Immature natural killer cell (primary cell): ENCODE data around the gene SLC23A2. TPM values are rescaled to one million over a fixed set of nuclear protein-coding genes. Genes with fewer than 3 reads are reported as not detected.
A peak's percentile ranks its signal among the peaks of the same experiment; 100 is the strongest.
"Not testable (repeated sequence)": the region's sequence is repeated elsewhere in the genome, so short reads cannot be mapped to it uniquely, and the experiment has no call there.

ENCODE experiments used
- DNase-seq, 3 donors: peaks; one replicate each; pipeline ENCODE4 v3.0.0; 2022; ENCODE audit warnings: mixed read lengths in 1 of 3
- H3K27ac Mint-ChIP-seq, 6 donors: one replicate each; pipeline ENCODE4 v1.8.0; 2020; ENCODE audit warnings: mixed read lengths in 6 of 6, mild to moderate bottlenecking in 5 of 6, inconsistent platforms in 4 of 6, moderate library complexity in 3 of 6
- H3K27me3 Mint-ChIP-seq, 3 donors: one replicate each; pipeline ENCODE4 v1.8.0; 2020 to 2021; ENCODE audit warnings: low read depth in 3 of 3, mild to moderate bottlenecking in 3 of 3, mixed read lengths in 3 of 3, moderate library complexity in 3 of 3, inconsistent platforms in 1 of 3
- H3K36me3 Mint-ChIP-seq, 3 donors: one replicate each; pipeline ENCODE4 v1.8.0; 2020; ENCODE audit warnings: mixed read lengths in 3 of 3, inconsistent platforms in 2 of 3, mild to moderate bottlenecking in 2 of 3
- H3K4me1 Mint-ChIP-seq, 2 donors: one replicate each; pipeline ENCODE4 v1.8.0; 2020; ENCODE audit warnings: inconsistent platforms in 2 of 2, mild to moderate bottlenecking in 2 of 2, mixed read lengths in 2 of 2, moderate library complexity in 1 of 2
- H3K4me3 Mint-ChIP-seq, 5 donors: one replicate each; pipeline ENCODE4 v1.8.0; 2020; ENCODE audit warnings: mild to moderate bottlenecking in 5 of 5, mixed read lengths in 5 of 5, inconsistent platforms in 3 of 5, moderate library complexity in 3 of 5
- H3K9me3 Mint-ChIP-seq, 6 donors: one replicate each; pipeline ENCODE4 v1.8.0; 2020; ENCODE audit warnings: mild to moderate bottlenecking in 6 of 6, mixed read lengths in 6 of 6, inconsistent platforms in 4 of 6, moderate library complexity in 3 of 6
- polyA plus RNA-seq, 3 donors: library from polyadenylated mRNA; unstranded; fragments of 300-500 nt; fragmentation: Illumina TruSeq; gene quantifications; one replicate each; pipeline ENCODE4 v1.2.3, GENCODE V29; 2021

The SLC23A2 gene
- polyA plus RNA-seq, result 1 to 10 TPM; 5.0 to 9.3 (median 5.1) TPM

DNA sequence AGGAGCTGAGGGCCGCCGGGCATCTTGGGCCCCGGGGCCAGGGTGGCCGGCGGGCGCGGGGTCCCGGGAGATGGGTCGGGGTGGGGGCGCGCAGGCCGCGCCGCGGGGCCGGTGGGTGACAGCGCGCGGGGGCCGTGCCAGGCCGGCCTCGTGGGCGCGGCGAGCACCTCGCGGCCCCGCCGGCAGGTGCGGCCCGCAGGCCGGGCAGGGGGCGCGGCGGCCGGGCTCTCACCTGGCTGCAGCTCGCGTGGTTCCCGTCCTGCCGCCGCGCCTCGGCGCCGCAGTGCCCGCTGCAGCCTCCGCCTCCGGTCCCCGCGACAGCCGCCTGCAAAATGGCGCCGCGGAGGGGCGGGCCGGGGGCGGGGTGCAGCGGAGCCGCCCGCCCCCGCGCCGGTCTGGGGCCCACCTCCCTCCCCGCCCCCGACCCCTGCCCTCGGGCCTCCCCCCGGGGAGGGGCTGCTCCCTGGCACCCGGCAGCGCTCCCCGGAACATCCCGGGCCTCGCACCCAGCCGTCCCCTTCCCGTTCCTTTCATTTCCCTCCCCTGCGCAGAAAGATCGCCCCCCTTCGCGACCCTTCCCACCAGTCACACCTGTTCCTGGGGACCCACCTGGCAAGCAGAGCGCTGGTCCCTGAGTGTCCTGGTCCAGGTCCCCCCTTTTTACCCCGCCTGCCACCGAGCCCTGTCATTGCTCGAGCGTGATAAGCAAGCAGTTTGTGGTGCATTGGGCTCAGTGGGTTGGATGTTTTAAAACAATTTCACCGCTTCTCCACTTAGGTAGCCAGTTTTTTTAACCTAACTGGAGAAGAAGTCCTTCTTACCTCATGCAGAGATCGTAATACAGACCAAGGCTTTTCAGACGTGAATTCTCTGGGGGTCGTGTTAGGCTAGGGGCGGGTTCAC, at the start of gene SLC23A2:
Gene SLC23A2 (minus strand): TSS at position 337 of the 903 bp plus-strand sequence. CDS start 68,948 bp downstream, outside the sequence.
- peaks cover 4 to 9% (median 6%) of the 10 kb centered on the region in 3 donors for H3K27me3 Mint-ChIP-seq
- H3K4me3 Mint-ChIP-seq, result peak within 1 kb of the TSS; percentile 92 to 96 (median 94)
- DNase-seq, result peak; percentile 43 to 55 (median 52)
- H3K9me3 Mint-ChIP-seq, result no peaks in the 10 kb centered on the region
- no peaks in the 10 kb centered on the region for H3K36me3 Mint-ChIP-seq
- H3K27ac Mint-ChIP-seq, result peak within 1 kb of the TSS; percentile 63 to 94 (median 84)
- H3K4me1 Mint-ChIP-seq, result peaks cover 41 to 48% of the 10 kb centered on the region in 2 donors

DNA sequence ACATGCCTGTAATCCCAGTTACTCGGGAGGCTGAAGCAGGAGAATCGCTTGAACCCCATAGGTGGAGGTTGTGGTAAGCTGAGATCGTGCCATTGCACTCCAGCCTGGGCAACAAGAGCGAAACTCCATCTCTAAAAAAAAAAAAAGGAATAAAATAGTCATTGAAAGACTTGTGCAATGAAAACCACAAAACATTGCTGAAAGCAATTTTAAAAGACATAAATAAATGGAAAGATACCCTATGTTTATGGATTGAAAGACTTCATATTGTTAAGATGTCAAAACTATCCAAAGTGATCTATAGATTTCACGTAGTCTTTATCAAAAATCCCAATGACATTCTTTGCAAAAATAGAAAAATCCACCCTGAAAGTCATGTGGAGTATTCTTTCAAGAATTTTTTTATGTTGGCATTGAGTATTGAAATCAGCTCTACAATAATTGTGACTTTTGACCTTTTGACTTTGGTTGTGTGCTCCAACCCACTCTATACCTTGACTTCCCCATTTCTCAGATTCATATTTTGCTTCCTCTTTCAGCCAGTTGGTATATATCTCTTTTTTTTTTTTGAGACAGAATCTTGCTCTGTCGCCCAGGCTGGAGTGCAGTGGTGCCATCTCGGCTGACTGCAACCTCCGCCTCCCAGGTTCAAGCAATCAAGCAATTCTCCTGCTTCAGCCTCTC, 45.5 kb upstream of the SLC23A2 start:
- Mint-ChIP-seq H3K27me3 (peaks cover 3 to 6% (median 6%) of the 10 kb centered on the region in 3 donors), H3K27ac (peak overlapping the region in 2 of 6 donors; percentile 28 to 81), H3K36me3 (no peaks in the 10 kb centered on the region), H3K4me1 (peaks cover 0 to 2% of the 10 kb centered on the region in 2 donors), H3K9me3 (no peaks in the 10 kb centered on the region), H3K4me3 (no peak overlapping the region)
- DNase-seq, result no peak

- no peak overlapping the region for H3K4me3 Mint-ChIP-seq
- H3K4me1 Mint-ChIP-seq, result peaks cover 2 to 4% of the 10 kb centered on the region in 2 donors
- peaks cover 3 to 6% (median 4%) of the 10 kb centered on the region in 3 donors for H3K27me3 Mint-ChIP-seq
- no peak for DNase-seq
- H3K36me3 Mint-ChIP-seq, result peaks cover 0 to 1% (median 0%) of the 10 kb centered on the region in 3 donors
- no peaks in the 10 kb centered on the region for H3K9me3 Mint-ChIP-seq
- H3K27ac Mint-ChIP-seq, result no peak overlapping the region
Measured at GRCh38 chr20:5045906-5046305, 44.6 kb upstream of the SLC23A2 start.

DNA sequence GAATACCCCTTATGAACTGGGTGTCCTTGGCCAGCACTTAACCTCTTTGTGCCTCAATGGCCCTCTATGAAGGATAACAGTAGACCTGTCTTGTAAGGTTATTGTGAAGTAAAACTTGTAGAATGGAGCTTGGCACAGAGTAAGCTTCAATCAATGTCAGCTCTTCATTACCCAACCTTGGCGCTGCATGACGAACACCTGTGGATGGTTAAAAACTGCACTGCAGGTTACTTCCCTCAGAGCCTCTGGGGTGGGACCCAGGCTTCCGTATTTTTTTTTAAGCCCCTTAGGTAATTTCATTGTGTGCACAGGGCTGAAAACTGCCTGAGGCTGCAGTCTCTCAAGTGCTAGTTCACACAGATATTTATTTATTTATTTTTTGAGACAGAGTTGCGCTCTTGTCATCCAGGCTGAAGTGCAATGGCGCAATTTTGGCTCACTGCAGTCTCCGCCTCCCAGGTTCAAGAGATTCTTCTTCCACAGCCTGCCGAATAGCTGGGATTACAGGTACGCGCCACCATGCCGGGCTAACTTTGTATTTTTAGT, 42.8 kb upstream of the SLC23A2 start:
- Mint-ChIP-seq H3K9me3 (no peaks in the 10 kb centered on the region), H3K27ac (no peak overlapping the region), H3K36me3 (peaks cover 0 to 5% (median 0%) of the 10 kb centered on the region in 3 donors), H3K4me3 (no peak overlapping the region), H3K4me1 (peaks cover 16% of the 10 kb centered on the region in 2 donors), H3K27me3 (peaks cover 2 to 4% (median 3%) of the 10 kb centered on the region in 3 donors)
- no peak for DNase-seq

- Mint-ChIP-seq H3K4me1 (peaks cover 29 to 35% of the 10 kb centered on the region in 2 donors), H3K27me3 (peaks cover 3 to 4% (median 3%) of the 10 kb centered on the region in 3 donors), H3K4me3 (no peak overlapping the region), H3K36me3 (peaks cover 0 to 5% (median 0%) of the 10 kb centered on the region in 3 donors), H3K9me3 (no peaks in the 10 kb centered on the region), H3K27ac (no peak overlapping the region)
- DNase-seq, result no peak
Measured at GRCh38 chr20:5041433-5041832, 40.1 kb upstream of the SLC23A2 start.

GRCh38 chr20:5040345-5040744, 39.0 kb upstream of the SLC23A2 start:
- Mint-ChIP-seq H3K4me3 (peak overlapping the region in 1 of 5 donors; percentile 10), H3K27ac (peak overlapping the region; percentile 33 to 95 (median 78)), H3K36me3 (peaks cover 0 to 5% (median 0%) of the 10 kb centered on the region in 3 donors)

GRCh38 chr20:5039889-5040288, 38.6 kb upstream of the SLC23A2 start:
- peak overlapping the region; percentile 76 to 87 (median 79) for H3K4me3 Mint-ChIP-seq
- peaks cover 3 to 4% (median 3%) of the 10 kb centered on the region in 3 donors for H3K27me3 Mint-ChIP-seq
- peaks cover 29 to 35% of the 10 kb centered on the region in 2 donors for H3K4me1 Mint-ChIP-seq
- H3K27ac Mint-ChIP-seq, result peak overlapping the region; percentile 82 to 98 (median 96)
- H3K9me3 Mint-ChIP-seq, result no peaks in the 10 kb centered on the region
- DNase-seq, result no peak
- H3K36me3 Mint-ChIP-seq, result peaks cover 0 to 5% (median 0%) of the 10 kb centered on the region in 3 donors

More at GRCh38 chr20:5040345-5040744, 39.0 kb upstream of the SLC23A2 start:
- no peak for DNase-seq
- Mint-ChIP-seq H3K27me3 (peaks cover 3 to 4% (median 3%) of the 10 kb centered on the region in 3 donors), H3K4me1 (peaks cover 29 to 35% of the 10 kb centered on the region in 2 donors), H3K9me3 (no peaks in the 10 kb centered on the region)

GRCh38 chr20:5039255-5039657, 37.9 kb upstream of the SLC23A2 start:
- peak overlapping the region; percentile 82 to 98 (median 96) for H3K27ac Mint-ChIP-seq
- DNase-seq, result peak; percentile 80 to 85 (median 80)
- no peaks in the 10 kb centered on the region for H3K9me3 Mint-ChIP-seq
- H3K36me3 Mint-ChIP-seq, result peaks cover 0 to 5% (median 0%) of the 10 kb centered on the region in 3 donors
- peaks cover 0 to 4% (median 3%) of the 10 kb centered on the region in 3 donors for H3K27me3 Mint-ChIP-seq
- peak overlapping the region; percentile 76 to 87 (median 79) for H3K4me3 Mint-ChIP-seq
- peaks cover 29 to 35% of the 10 kb centered on the region in 2 donors for H3K4me1 Mint-ChIP-seq

DNA sequence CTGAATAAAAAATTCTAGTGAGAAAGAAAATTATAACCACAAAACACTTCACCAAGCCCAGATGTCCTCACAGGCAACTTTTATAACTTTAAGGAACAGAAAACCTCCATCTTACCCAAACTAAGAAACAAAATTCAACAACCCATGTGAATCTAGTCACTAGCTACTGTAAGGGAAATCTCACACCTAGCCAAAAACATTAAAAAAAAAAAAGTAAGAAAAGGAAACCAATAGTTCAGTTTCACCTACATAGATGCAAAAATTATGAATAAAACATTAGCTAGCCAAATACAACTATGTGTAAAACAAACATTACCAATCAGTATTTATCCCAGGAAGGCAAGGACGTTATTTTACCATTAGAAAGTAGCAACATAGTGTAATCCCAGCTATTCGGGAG, 35.5 kb upstream of the SLC23A2 start:
- Mint-ChIP-seq H3K9me3 (no peaks in the 10 kb centered on the region), H3K27ac (peak overlapping the region in 4 of 6 donors; percentile 11 to 80 (median 52)), H3K36me3 (peaks cover 0 to 5% (median 0%) of the 10 kb centered on the region in 3 donors), H3K4me1 (peaks cover 28 to 35% of the 10 kb centered on the region in 2 donors), H3K27me3 (peaks cover 0 to 3% (median 1%) of the 10 kb centered on the region in 3 donors), H3K4me3 (peak overlapping the region in 3 of 5 donors; percentile 6 to 71 (median 44))
- DNase-seq, result no peak

DNA sequence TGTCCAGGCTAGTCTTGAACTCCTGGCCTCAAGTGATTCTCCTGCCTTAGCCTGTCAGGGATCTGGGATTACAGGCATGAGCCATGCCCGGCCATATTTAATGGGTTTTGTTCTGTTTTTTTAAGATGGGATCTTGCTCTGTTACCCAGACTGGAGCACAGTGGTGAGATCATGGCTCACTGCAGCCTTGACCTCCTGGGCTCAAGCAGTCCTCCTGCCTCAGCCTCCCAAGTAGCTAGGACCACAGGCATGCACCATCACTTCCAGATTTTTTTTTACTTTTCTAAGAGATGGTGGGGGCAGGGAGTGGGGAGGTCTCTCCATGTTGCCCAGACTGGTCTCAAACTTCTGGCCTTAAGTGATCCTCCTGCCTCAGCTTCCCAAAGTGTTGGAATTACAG, 34.2 kb upstream of the SLC23A2 start:
- H3K4me1 Mint-ChIP-seq, result peaks cover 23 to 30% of the 10 kb centered on the region in 2 donors
- peak overlapping the region in 2 of 6 donors; percentile 30 to 49 for H3K27ac Mint-ChIP-seq
- H3K4me3 Mint-ChIP-seq, H3K9me3 Mint-ChIP-seq, H3K27me3 Mint-ChIP-seq, H3K36me3 Mint-ChIP-seq, DNase-seq: not testable (repeated sequence)

GRCh38 chr20:5033566-5033965, 32.3 kb upstream of the SLC23A2 start:
- no peaks in the 10 kb centered on the region for H3K36me3 Mint-ChIP-seq
- peak overlapping the region in 1 of 6 donors; percentile 62 for H3K27ac Mint-ChIP-seq
- peaks cover 0 to 3% (median 0%) of the 10 kb centered on the region in 3 donors for H3K27me3 Mint-ChIP-seq
- H3K4me1 Mint-ChIP-seq, result peaks cover 9 to 14% of the 10 kb centered on the region in 2 donors
- H3K9me3 Mint-ChIP-seq, result no peaks in the 10 kb centered on the region
- no peak for DNase-seq
- H3K4me3 Mint-ChIP-seq, result no peak overlapping the region

DNA sequence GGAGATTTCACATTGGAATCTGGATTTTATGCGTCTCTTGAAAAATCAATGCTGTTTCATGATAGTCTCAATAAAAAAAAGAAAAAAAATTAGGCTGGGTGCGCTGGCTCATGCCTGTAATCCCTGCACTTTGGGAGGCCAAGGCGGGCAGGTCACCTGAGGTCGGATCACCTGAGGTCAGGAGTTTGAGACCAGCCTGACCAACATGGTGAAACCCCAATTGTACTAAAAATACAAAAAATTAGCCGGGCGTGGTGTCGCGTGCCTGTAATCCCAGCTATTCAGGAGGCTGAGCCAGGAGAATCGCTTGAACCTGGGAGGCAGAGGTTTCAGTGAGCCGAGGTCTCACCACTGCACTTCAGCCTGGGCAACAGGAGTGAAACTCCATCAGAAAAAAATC, 30.4 kb upstream of the SLC23A2 start:
- H3K9me3 Mint-ChIP-seq, H3K27ac Mint-ChIP-seq, DNase-seq, H3K4me1 Mint-ChIP-seq, H3K36me3 Mint-ChIP-seq, H3K27me3 Mint-ChIP-seq, H3K4me3 Mint-ChIP-seq: not testable (repeated sequence)

GRCh38 chr20:5031206-5031557, 29.9 kb upstream of the SLC23A2 start:
- DNase-seq, result no peak
- H3K27ac Mint-ChIP-seq, result no peak overlapping the region
- H3K27me3 Mint-ChIP-seq, result no peaks in the 10 kb centered on the region
- H3K4me1 Mint-ChIP-seq, result no peaks in the 10 kb centered on the region
- H3K36me3 Mint-ChIP-seq, result no peaks in the 10 kb centered on the region
- no peak overlapping the region for H3K4me3 Mint-ChIP-seq
- no peaks in the 10 kb centered on the region for H3K9me3 Mint-ChIP-seq
